PC-9 (cell line): ENCODE measurements around the gene KLHL36.

Experiments used
- EZH2 ChIP-seq: fragments of 200-600 bp; sonication (generic); IDR thresholded peaks from 2 replicates; pipeline ENCODE4 v1.8.0; 2017; ENCODE audit warnings: antibody characterized with exemption, low read depth
- TF ChIP-seq, protein P1 (sequence below): fragments of 200-600 bp; sonication (generic); conservative IDR thresholded peaks from 2 replicates; pipeline ENCODE4 v1.6.1; 2017; ENCODE audit warnings: mixed run types, antibody characterized with exemption, mild to moderate bottlenecking, moderate library complexity

DNA sequence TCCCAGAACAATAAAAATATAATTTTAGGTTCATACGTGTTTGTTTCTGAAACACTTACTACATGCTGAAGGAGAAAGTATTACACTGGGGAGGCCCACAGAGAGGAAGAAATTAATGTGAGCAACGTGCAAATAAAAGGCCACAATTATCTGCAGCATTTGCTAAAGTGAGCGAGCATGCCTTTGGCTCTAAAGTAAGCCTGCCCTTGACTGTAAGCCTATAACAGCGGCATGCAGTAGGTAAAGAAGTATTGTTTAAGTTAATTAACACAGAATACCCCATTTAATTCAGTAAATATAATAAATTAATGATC, 17.2 kb upstream of the KLHL36 start:
- TF ChIP-seq, protein P1, sequence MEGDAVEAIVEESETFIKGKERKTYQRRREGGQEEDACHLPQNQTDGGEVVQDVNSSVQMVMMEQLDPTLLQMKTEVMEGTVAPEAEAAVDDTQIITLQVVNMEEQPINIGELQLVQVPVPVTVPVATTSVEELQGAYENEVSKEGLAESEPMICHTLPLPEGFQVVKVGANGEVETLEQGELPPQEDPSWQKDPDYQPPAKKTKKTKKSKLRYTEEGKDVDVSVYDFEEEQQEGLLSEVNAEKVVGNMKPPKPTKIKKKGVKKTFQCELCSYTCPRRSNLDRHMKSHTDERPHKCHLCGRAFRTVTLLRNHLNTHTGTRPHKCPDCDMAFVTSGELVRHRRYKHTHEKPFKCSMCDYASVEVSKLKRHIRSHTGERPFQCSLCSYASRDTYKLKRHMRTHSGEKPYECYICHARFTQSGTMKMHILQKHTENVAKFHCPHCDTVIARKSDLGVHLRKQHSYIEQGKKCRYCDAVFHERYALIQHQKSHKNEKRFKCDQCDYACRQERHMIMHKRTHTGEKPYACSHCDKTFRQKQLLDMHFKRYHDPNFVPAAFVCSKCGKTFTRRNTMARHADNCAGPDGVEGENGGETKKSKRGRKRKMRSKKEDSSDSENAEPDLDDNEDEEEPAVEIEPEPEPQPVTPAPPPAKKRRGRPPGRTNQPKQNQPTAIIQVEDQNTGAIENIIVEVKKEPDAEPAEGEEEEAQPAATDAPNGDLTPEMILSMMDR = no peak
- TF ChIP-seq EZH2 = no peak
